Skeletal muscle cell (primary cell): ENCODE results near the gene VAV3.
"Not testable (repeated sequence)": the region's sequence is repeated elsewhere in the genome, so short reads cannot be mapped to it uniquely, and the experiment has no call there.

ENCODE experiments used
- DNase-seq: peaks from one replicate; pipeline ENCODE4 v3.0.0-alpha.2; 2010; ENCODE audit warnings: low read depth
- H3K4me3 ChIP-seq: 2 replicates; pipeline ENCODE4 v1.5.1; 2011; ENCODE audit warnings: low read depth, mild to moderate bottlenecking, control low read depth, low read length, moderate library complexity

Gene VAV3

DNA sequence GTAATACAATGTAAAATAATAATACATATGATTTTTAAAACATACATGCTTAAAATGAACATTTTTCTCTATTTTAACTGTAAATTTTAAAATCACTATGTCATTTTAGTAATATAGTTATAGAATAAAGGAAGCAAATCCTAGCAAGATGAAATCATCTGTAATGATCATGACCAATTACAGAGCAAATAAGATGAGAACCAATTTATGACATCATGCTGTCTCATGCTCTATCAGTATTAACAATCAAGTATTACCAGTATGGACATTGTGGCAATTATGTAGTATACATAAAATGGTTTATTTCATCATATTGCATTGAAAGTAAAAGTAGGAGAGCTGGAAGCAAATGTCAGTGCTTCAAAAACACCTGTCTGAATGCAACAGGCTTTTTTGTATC is 255.0 kb downstream of the VAV3 start:
- no peak for DNase-seq
- H3K4me3 ChIP-seq: no peak overlapping the region

DNA sequence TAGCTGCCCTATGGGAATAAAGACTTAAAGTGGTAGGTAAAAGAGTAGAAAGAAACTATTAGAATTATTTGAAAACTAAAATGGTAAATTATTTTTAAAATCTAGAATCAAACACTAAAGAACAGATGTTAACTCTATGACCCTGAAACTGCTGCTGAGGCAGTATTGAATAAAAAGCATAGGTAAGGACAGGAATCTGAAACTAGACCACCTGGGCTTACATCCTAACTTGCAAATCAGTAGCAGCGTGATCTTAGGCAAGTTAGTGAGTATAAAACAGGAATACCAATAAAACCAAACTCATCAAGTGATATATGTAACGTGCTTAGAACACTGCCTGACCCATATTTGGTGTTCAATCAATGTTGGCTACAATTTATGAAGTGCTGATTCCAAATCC is 257.9 kb downstream of the VAV3 start:
- no peak overlapping the region for H3K4me3 ChIP-seq
- DNase-seq: no peak

GRCh38 chr1:107706182-107706581 is 258.8 kb downstream of the VAV3 start:
- no peak overlapping the region for H3K4me3 ChIP-seq
- DNase-seq: no peak

- no peak overlapping the region for H3K4me3 ChIP-seq
- peak; percentile 5 for DNase-seq
These were observed 260.1 kb downstream of the VAV3 start for GRCh38 chr1:107704911-107705310.

GRCh38 chr1:107702946-107703571 is 261.9 kb downstream of the VAV3 start:
- no peak overlapping the region for H3K4me3 ChIP-seq
- no peak for DNase-seq

- DNase-seq, H3K4me3 ChIP-seq: not testable (repeated sequence)
These were observed 264.3 kb downstream of the VAV3 start for GRCh38 chr1:107700651-107701050.

DNA sequence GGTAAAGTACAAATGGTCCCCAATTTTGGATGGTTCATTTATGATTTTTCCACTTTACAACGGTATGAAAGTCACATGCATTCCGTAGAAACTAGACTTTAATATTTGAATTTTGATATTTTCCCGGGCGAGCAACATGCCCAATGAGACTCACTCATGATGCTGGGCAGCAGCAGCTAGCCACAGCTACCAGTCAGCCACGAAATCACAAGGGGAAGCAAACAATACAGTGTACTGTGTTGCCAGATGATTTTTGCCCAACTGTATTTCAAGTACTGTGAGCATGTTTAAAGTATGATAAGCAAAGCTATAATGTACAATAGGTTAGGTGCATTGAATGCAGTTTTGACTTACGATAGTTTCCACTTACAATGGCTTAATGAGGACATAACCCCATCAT is 266.8 kb downstream of the VAV3 start:
- DNase-seq: no peak
- no peak overlapping the region for H3K4me3 ChIP-seq

- no peak for DNase-seq
- no peak overlapping the region for H3K4me3 ChIP-seq
These were observed 269.6 kb downstream of the VAV3 start for GRCh38 chr1:107695341-107695740.

- no peak for DNase-seq
- H3K4me3 ChIP-seq: no peak overlapping the region
These were observed 272.2 kb downstream of the VAV3 start for GRCh38 chr1:107692580-107693345.

- no peak for DNase-seq
- no peak overlapping the region for H3K4me3 ChIP-seq
These were observed 273.4 kb downstream of the VAV3 start for GRCh38 chr1:107691540-107691939.

DNA sequence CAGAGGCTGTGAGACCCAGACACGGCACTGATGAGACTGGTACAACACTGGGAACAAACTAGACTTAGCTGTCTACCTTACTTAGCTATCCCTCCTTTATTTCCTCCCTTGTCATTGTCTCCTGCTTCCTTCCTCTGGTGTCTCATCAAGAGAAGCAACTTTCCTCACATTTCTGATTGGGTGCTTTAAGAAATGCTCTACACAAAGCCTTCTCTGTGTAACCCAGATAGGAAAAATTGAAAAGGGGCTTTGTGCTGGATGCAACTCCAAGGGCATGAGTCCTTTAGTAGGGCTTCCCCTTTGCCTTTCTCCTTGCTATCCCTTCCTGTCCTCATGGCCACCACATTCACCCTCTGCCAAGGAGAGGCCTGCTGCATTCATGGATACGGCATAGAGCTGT is 274.5 kb downstream of the VAV3 start:
- H3K4me3 ChIP-seq: no peak overlapping the region
- DNase-seq: no peak

- DNase-seq: no peak
- no peak overlapping the region for H3K4me3 ChIP-seq
These were observed 275.2 kb downstream of the VAV3 start for GRCh38 chr1:107689733-107690132.

DNA sequence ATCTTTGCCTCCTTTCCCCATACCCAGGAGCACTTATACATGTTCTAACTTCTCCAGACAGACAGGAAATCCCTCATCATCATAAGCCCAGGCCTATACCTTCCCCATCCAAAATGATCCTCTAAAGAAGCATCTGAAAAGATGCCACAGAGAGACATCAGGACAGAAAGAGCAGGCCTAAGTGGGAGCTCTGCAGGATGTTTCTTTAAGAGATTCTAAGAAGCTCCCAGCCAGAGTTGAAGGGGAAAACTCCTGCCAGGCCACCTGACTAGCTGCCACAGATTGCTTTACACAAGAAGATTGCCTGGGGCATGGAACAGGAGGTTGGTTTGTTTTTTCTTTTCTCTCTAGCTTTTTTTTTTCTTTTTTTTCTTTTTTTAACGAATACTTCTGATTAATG is 275.8 kb downstream of the VAV3 start:
- no peak overlapping the region for H3K4me3 ChIP-seq
- DNase-seq: no peak

- H3K4me3 ChIP-seq: no peak overlapping the region
- DNase-seq: no peak
These were observed 276.9 kb downstream of the VAV3 start for GRCh38 chr1:107687849-107688753.

GRCh38 chr1:107683683-107684082 is 281.3 kb downstream of the VAV3 start:
- H3K4me3 ChIP-seq: no peak overlapping the region
- DNase-seq: no peak

- DNase-seq: no peak
- H3K4me3 ChIP-seq: no peak overlapping the region
These were observed 281.8 kb downstream of the VAV3 start for GRCh38 chr1:107683191-107683657.

DNA sequence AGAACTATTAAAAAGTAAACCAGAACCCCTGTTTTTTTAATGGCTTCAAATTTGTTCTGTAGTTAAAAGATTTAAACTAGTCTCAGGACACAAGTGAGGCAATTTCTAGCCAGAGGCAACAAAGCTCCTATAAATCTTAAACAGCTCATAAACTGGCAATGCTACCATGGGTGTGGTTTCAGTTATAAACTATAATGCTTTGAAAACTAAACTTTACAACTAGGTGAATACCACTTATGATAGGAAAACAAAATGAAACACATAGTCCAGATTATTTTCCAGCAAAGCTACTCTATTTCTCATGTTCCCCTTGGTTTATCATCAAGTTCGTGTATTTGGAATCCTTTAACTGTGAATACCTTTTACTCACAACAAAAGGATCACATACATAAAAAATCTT is 282.5 kb downstream of the VAV3 start:
- H3K4me3 ChIP-seq: no peak overlapping the region
- DNase-seq: no peak

DNA sequence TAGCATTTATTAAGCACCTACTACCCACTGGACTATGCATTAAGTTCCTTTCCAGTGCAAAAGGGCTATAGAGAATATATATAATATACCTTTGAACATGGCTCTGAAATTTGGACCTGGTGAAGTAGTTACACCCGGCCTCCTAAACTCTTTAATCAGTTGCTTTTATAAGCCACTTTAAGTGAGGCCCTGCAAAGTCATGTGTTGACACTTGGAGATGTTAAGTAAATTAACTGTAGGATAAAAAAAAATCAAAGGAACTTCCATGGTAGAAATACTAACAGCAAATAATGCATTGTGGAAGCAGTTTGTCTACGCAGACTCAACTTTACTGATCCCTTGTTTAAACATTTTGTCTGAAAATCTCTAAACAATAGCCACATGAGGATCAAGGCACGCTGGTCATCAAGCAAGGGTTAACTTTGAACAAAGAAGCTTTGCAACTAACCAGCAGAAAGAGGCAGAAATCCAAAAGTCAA is 283.9 kb downstream of the VAV3 start:
- H3K4me3 ChIP-seq: no peak overlapping the region
- no peak for DNase-seq

DNA sequence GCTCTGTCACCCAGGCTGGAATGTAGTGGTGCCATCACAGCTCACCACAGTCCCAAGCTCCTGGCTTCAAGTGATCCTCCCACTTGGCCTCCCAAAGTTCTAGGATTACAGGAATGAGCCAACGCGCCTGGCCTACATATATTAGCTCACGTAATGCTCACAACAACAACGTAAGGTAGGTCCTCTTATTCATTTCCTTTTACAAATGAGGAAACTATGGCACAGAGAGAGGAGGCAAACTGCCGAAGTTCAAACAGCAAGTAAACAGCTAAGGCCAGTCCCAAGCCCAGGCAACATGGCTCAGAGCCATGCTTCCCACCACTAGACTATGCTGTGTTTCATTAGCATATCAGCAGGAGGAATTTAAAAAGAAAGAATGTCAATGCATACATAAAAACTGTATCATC is 284.4 kb downstream of the VAV3 start:
- H3K4me3 ChIP-seq: no peak overlapping the region
- no peak for DNase-seq

DNA sequence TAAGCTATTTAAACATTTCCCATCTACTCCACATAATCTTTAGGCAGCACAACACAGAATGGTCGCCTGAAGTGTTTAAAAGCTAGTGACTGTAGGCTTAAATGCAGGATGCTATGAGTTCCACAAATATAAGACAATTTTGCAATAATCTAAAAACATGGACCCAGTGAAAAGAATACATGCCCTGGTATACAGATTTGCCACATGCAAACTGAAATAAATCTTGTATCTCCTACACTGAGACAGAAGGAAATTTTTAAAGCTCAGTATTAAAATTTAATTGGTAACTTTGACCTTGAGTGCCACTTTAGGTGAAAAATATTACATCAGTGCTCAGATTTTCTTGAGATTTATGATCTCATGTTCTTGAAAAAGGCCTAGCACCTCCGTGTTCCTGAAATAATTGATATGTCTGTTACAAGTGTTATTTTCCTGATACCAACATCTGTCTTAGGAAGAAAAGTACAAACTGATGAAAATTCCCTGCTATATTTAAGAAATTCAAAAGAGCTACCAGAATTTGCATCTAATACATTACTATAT is 285.5 kb downstream of the VAV3 start:
- no peak overlapping the region for H3K4me3 ChIP-seq
- no peak for DNase-seq
